Astrocyte of the hippocampus (primary cell): ENCODE results near the gene SLC22A5.
"Not testable (repeated sequence)": the region's sequence is repeated elsewhere in the genome, so short reads cannot be mapped to it uniquely, and the experiment has no call there.

Experiments
- DNase-seq: peaks from one replicate; pipeline ENCODE4 v3.0.0; 2011; ENCODE audit warnings: low read depth, low spot score

The SLC22A5 gene

DNA sequence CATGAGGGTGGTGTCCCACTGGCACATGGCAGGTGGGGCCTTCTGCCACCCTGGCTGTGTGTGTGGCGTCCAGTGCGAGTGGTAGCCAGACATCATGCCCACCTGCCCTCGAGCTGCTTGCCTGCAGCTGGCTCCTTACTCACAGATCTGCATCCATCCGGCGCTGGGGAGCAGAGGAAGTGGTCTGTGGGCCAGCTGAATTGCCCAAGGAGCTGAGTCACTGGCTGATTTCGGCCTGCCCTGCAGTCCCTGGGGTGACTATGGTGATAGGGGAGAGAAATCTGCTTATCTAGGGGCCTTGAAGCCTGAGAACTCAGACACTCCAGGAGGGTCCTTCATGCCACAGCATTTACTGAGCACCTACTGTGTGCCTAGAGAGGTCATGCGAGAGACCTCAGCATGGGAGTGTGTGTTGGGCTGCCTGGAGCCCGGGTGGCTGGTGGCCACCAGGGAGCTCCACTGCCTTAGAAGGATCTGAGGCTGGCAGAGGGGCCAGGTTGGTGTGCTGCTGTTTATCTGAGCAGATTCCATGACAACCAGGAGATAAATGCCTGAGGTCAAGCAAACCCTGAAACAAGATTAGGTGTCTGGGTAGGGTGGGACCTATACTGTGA, 57.1 kb downstream of the SLC22A5 start:
- peak; percentile 90 for DNase-seq

- DNase-seq, result no peak
Observed at GRCh38 chr5:132427281-132428146, 58.0 kb downstream of the SLC22A5 start.

DNA sequence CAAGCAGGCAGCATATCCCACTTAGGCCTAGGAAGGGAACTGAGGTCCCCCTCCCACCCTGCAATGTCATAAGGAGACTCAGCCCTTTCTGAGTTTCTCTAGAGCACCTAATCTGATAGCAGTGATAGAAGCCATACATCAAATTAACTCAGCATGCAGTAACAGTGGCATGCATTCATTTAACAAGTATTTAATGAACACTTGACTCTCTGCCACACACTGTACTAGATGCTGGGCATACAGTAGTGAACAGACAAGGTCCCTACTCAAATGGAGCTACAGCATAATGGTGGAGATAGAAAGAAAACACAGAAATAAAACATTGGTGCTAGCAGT, 58.6 kb downstream of the SLC22A5 start:
- DNase-seq, result no peak

DNA sequence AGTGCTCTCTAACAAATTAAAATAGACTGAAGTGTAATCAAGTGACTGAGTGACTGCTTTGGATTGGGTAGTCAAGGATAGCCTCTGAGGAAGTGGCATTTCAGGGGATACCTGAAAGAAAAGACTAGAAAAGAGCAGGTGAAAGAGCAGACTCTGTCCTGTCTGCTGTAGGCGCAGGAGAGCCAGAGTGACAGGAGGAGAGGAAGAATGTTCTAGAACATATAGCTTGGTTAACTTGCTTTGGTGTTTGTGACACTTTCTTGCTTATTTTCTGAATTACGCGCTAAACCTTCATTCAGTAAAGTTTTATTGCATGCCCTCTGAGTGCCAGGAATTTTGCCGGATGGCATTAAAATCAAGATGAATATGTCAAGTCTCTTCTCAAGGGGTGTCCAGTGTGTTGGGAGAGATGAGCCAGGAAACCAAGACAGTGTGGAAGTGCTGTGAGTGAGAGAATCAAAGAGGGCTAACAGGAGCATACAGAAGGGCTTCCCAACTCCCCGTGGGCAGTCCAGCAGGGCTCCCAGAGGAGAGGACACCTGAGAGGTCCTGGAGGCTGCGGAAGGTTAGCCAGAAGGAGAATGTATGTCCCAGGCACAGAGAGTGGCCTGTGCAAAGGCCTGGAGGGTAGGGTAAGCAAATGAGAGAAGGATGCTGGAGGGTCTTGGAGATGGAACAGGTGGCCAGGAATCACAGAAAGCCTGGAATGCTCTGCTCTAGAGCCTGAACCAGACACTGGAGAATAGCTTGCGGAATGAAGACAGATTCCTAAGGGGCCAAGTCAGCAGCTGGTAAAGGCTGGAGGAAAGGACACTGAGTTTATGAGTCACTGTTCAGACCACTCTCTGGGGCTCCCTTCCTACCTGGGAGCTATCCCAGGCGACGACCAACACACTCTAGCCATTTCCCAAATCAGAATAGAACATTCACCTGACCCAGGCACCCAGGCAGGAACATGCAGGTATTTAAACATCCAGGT, 59.3 kb downstream of the SLC22A5 start:
- peak; percentile 85 for DNase-seq

GRCh38 chr5:132429463-132430440, 60.2 kb downstream of the SLC22A5 start:
- no peak for DNase-seq

DNA sequence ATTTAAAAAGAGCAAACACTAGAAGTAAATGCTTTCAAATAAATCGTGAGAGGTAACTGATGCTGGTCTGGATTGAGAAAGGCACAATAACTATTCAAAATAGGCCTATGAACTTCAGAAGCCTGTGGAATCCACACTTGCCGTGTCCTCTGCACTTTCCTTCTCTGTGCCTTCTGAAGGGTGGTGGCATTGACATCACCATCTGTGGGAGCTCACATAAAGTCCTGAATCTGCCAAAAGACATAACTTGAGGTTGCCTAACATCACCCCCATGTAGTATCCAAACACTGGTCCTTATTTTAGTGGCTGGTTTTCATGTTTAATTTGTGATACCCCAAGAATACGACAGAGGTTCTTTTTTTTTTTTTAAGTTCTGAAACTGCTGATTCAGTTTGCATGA, 61.2 kb downstream of the SLC22A5 start:
- DNase-seq, result no peak

DNA sequence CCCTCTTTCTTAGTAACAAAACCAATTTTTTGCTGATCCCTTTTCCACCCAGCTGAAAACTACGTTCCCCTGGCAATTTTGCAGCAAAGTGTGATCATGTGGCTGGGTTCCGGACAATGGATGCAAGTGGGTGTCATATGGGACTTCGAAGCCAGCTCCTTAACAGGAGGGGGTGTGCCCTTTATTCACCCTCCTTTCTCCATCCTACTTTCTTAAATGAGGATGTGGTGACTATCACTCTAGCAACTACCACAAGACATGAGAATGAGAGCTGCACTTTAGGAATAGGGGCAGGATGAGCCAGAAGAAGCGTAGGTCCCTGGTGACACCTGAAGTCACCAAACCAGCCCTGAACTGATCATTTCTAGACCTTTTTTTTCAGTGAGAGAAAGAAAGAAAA, 62.1 kb downstream of the SLC22A5 start:
- DNase-seq, result no peak

DNA sequence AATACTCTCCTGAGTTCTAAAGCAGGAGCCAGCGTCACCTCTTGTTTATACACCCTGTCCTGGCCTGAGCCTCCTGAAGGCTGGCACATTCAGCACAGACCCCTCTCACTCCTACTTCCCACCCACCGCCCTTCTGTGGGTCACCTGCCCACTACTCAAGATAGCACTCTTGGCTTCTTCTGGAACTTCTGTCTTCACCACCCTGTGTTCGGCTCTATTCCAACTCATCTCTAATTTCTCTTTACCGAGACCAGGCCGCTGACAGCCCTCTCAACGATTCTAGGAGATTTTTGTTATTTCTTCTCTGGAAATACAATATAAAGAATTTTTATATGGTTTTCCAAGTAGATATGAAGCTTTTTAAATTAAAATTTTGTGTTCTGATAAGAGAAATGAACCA, 63.6 kb downstream of the SLC22A5 start:
- no peak for DNase-seq

DNA sequence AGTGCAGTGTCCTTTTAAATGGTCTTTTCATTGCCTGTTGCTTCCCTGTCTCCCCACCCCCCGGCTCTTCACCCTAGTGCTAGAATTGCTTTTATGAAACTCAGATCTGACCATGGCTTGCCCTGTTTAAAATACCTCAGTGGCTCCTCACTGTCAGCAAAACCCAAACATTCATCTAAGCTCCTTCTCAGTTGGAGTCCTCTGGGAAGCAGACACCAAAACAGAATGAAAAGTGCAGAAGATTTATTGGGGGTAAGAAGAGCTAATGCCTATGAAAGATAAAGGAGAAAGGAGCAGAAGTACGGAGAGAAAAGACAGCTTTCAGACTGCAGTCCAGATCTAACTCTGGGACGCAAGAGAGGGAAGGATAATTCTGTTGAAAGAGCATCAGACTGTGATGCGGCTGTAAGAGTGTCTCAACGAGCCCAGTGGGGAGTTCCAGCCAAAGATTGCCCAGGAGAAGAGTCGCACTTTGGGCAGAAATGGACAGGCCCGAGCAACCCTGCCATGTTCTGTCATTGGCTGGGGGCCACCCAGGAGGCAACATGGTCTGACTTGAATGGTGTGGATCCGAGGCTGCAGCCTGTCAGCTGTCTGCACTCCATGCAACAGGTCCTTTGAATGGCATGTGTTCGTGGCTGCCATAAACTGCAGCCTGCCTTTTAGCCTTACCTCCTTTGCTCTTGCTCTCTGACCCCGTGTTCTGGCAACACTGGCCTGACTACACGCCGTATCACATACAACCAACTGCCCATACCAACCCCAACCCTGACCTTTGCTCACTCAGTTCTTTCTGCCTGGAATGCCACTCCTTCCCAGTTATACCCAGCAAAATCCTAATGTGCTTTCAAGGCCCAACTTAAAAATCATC, 65.1 kb downstream of the SLC22A5 start:
- DNase-seq, result no peak

DNA sequence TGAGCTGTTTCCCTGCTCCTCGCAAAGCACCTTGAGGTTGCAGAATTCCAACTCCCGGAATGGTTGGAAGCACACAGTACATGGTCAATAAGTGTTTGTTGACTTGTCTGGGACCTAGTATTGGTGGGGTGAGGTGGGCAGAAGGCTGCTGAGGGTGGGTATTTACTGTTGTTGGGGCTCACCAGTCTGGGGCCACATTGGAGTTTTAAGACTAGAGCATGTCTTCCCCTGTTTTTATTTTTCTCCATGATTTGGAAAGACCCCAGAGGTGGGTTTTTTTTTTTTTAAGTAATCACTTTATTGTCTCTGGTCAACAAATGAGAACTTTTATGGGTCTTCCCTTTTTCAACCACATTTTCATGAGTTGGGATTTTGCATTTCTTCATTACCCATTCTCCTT, 65.9 kb downstream of the SLC22A5 start:
- no peak for DNase-seq

DNA sequence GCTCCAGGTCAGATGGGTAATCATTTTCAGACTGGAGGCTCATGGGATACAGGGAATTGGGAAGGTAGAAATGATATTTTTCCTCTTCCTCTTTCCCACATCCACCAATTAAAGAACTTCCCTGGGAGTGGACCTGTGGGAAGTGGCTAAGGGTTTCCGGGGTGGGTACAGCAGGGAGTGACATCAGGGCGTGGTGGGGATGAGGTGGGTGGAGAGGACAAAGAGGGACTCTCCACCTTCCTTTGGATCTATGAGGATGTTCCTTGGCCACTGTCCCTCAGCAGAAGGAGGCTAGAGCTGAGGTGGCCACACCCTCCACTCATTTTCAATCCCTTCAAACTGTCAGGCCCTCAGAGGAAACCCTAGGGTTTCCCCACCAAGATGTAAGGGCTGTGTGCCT, 66.4 kb downstream of the SLC22A5 start:
- DNase-seq, result no peak

DNA sequence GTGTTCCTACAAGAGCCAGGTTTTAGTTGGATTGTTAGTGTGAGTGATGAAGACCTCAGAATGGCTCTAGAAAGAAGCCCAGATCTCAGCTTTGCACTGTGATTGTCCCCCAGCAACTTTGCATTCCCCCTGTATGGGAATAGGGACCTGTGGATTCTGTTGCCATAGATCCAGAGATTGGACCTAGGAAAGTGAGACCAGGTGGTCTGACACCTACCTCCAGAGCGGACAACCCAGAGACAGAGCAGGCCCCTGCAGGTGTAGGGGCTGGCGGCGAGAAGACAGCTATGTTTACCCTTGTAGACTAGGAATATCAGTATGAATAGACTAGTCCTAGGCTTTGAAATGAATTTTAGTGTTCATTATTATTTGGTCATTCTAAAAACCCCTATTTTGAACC, 67.4 kb downstream of the SLC22A5 start:
- no peak for DNase-seq

- peak; percentile 85 for DNase-seq
Observed at GRCh38 chr5:132437604-132438266, 68.2 kb downstream of the SLC22A5 start.

- DNase-seq, result not testable (repeated sequence)
Observed at GRCh38 chr5:132438267-132438645, 68.7 kb downstream of the SLC22A5 start.

GRCh38 chr5:132438917-132439316, 69.4 kb downstream of the SLC22A5 start:
- DNase-seq, result no peak

DNA sequence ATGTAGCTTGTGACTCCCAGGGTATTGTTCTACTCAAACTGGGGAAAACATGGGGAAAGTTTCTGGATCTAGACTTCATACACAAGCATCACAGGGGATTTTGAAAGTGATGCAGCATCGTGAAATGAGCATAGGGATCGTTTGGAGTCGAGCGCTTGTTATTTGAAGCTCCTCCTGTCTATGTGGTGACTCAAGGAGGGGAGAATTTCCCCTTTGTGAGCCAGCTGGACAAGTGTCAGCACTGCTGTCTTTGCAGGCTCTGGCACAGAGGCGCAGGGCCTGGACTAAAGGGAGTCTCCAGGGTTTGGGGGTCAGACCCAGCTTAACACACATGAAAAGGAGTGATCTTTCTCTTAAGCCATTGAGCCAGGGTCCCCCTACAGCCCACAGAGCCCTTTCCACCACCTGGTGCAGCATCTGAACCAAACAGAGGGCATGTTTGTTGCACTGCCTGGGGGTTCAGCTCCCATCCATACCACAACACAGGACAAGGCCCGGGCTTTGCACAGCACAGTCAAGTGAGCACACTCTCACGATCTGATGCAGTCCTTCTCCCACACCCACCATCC, 70.1 kb downstream of the SLC22A5 start:
- DNase-seq, result peak; percentile 91

DNA sequence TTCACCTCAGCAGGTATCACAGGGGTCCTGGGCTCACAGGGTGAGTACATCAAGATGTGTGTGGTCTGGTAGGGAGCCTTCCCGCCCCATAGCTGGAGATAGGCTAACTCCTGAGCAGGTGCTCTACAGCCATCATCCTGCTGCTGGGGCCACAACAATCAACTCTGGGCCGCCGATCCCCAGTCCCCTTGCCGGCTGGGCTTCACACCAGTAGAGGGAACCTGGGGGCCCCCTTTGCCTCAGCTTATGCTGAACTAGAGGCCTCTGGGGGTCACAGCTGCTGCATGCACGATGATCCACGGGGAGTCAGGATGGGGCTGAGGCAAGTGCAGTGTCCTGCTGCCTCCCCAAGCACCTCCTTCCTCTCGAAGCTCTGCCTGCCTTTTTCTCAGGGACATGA, 74.6 kb downstream of the SLC22A5 start:
- no peak for DNase-seq
